Mesendoderm (in vitro differentiated cells): ENCODE results near the gene SLC48A1.

Experiments used
- DNase-seq: peaks from one replicate; pipeline ENCODE4 v3.0.0; 2013
- H2AK5ac ChIP-seq: 2 replicates; pipeline ENCODE4 v1.6.1; 2013; ENCODE audit warnings: low read length, inconsistent platforms
- H2BK120ac ChIP-seq: 2 replicates; pipeline ENCODE4 v1.6.1; 2013; ENCODE audit warnings: low read depth, mild to moderate bottlenecking, low read length, moderate library complexity, mixed read lengths
- H2BK15ac ChIP-seq: replicated peaks from 2 replicates; pipeline ENCODE4 v1.6.1; 2013; ENCODE audit warnings: low read depth, mild to moderate bottlenecking, moderate library complexity
- H2BK5ac ChIP-seq: 2 replicates; pipeline ENCODE4 v1.6.1; 2013; ENCODE audit warnings: low read length, inconsistent platforms
- H3K18ac ChIP-seq: 2 replicates; pipeline ENCODE4 v1.6.1; 2013; ENCODE audit warnings: mild to moderate bottlenecking, low read length, mixed read lengths
- H3K23ac ChIP-seq: one replicate; pipeline ENCODE4 v1.6.1; 2013; ENCODE audit warnings: low read length
- H3K27ac ChIP-seq: 2 replicates; pipeline ENCODE4 v1.5.1; 2013; ENCODE audit warnings: low read depth, mild to moderate bottlenecking, inconsistent platforms, low read length, moderate library complexity
- H3K27me3 ChIP-seq: 2 replicates; pipeline ENCODE4 v1.6.1; 2013; ENCODE audit warnings: low read length, control low read depth, mild to moderate bottlenecking, inconsistent platforms; ENCODE audit not compliant: insufficient read depth, poor library complexity
- H3K36me3 ChIP-seq: 2 replicates; pipeline ENCODE4 v1.6.1; 2013; ENCODE audit warnings: low read length, inconsistent platforms; ENCODE audit not compliant: control insufficient read depth, insufficient read depth
- H3K4ac ChIP-seq: one replicate; pipeline ENCODE4 v1.6.1; 2013; ENCODE audit warnings: low read depth, mild to moderate bottlenecking, low read length, moderate library complexity
- H3K4me1 ChIP-seq: 2 replicates; pipeline ENCODE4 v1.6.1; 2013; ENCODE audit warnings: low read depth, low read length, inconsistent platforms; ENCODE audit not compliant: control insufficient read depth
- H3K4me2 ChIP-seq: 2 replicates; pipeline ENCODE4 v1.6.1; 2013; ENCODE audit warnings: low read length
- H3K4me3 ChIP-seq: 2 replicates; pipeline ENCODE4 v1.5.1; 2013; ENCODE audit warnings: mild to moderate bottlenecking, low read length
- H3K56ac ChIP-seq: one replicate; pipeline ENCODE4 v1.6.1; 2013; ENCODE audit warnings: low read length
- H3K79me1 ChIP-seq: 2 replicates; pipeline ENCODE4 v1.6.1; 2013; ENCODE audit warnings: low read length, inconsistent platforms
- H3K79me2 ChIP-seq: 2 replicates; pipeline ENCODE4 v1.6.1; 2013; ENCODE audit warnings: mild to moderate bottlenecking, low read length; ENCODE audit not compliant: control insufficient read depth, insufficient read depth
- H3K9ac ChIP-seq: 2 replicates; pipeline ENCODE4 v1.6.1; 2013; ENCODE audit warnings: low read length, inconsistent platforms
- H4K5ac ChIP-seq: one replicate; pipeline ENCODE4 v1.6.1; 2013; ENCODE audit warnings: low read length
- H4K8ac ChIP-seq: one replicate; pipeline ENCODE4 v1.6.1; 2013; ENCODE audit warnings: low read depth, mild to moderate bottlenecking, control low read depth, low read length, moderate library complexity
- WGBS: extraction: QIAGEN DNeasy Blood & Tissue Kit; methylation state at CpG from one replicate; pipeline ENCODE4 v1.1.7; 2013; ENCODE audit warnings: low lambda C conversion rate, missing lambda C conversion rate; ENCODE audit not compliant: insufficient coverage; ENCODE audit errors: extremely low coverage; 5-methylcytosine and 5-hydroxymethylcytosine counted together

Gene SLC48A1

GRCh38 chr12:47736877-47737676, 36.0 kb upstream of the SLC48A1 start:
- Histone ChIP-seq H4K5ac (no peak overlapping the region), H3K27me3 (no peaks in the 10 kb centered on the region), H3K79me1 (no peaks in the 10 kb centered on the region), H2AK5ac (no peak overlapping the region), H3K4me1 (peaks cover 6% of the 10 kb centered on the region), H3K4me3 (no peak overlapping the region), H4K8ac (no peak overlapping the region), H3K18ac (no peak overlapping the region), H3K36me3 (no peaks in the 10 kb centered on the region), H3K79me2 (no peaks in the 10 kb centered on the region), H2BK15ac (no peak overlapping the region), H2BK120ac (no peak overlapping the region), H3K4me2 (no peak overlapping the region), H3K4ac (no peak overlapping the region), H2BK5ac (no peak overlapping the region), H3K9ac (no peak overlapping the region), H3K23ac (no peak overlapping the region), H3K56ac (no peak overlapping the region), H3K27ac (no peak overlapping the region)
- no peak for DNase-seq
- no CpG with 5 or more reads among the region's 19 CpGs for WGBS

GRCh38 chr12:47737936-47738594, 35.0 kb upstream of the SLC48A1 start:
- H2AK5ac ChIP-seq = no peak overlapping the region
- no peak overlapping the region for H3K56ac ChIP-seq
- DNase-seq = no peak
- no peak overlapping the region for H3K9ac ChIP-seq
- H4K8ac ChIP-seq = no peak overlapping the region
- no peaks in the 10 kb centered on the region for H3K79me1 ChIP-seq
- no CpG with 5 or more reads among the region's 17 CpGs for WGBS
- H2BK15ac ChIP-seq = no peak overlapping the region
- no peak overlapping the region for H4K5ac ChIP-seq
- no peak overlapping the region for H3K27ac ChIP-seq
- no peak overlapping the region for H3K4me2 ChIP-seq
- no peak overlapping the region for H2BK5ac ChIP-seq
- no peak overlapping the region for H3K23ac ChIP-seq
- H2BK120ac ChIP-seq = no peak overlapping the region
- H3K79me2 ChIP-seq = no peaks in the 10 kb centered on the region
- H3K4me3 ChIP-seq = no peak overlapping the region
- no peaks in the 10 kb centered on the region for H3K27me3 ChIP-seq
- H3K4me1 ChIP-seq = peaks cover 6% of the 10 kb centered on the region
- no peak overlapping the region for H3K18ac ChIP-seq
- no peak overlapping the region for H3K4ac ChIP-seq
- no peaks in the 10 kb centered on the region for H3K36me3 ChIP-seq

- H3K9ac ChIP-seq = no peak overlapping the region
- no peak overlapping the region for H3K4me2 ChIP-seq
These were observed 33.7 kb upstream of the SLC48A1 start for GRCh38 chr12:47739297-47739696.

GRCh38 chr12:47739979-47740378, 33.1 kb upstream of the SLC48A1 start:
- H3K4ac ChIP-seq = no peak overlapping the region
- no peak overlapping the region for H2BK15ac ChIP-seq
- no peak overlapping the region for H2BK120ac ChIP-seq
- no peaks in the 10 kb centered on the region for H3K36me3 ChIP-seq
- H4K8ac ChIP-seq = no peak overlapping the region
- no peak overlapping the region for H4K5ac ChIP-seq
- whole genome bisulfite sequencing = no CpG with 5 or more reads among the region's 12 CpGs
- no peak overlapping the region for H3K27ac ChIP-seq
- no peak overlapping the region for H3K4me2 ChIP-seq
- peaks cover 4% of the 10 kb centered on the region for H3K4me1 ChIP-seq
- no peak overlapping the region for H2AK5ac ChIP-seq
- no peak for DNase-seq
- H3K18ac ChIP-seq = no peak overlapping the region
- no peak overlapping the region for H3K4me3 ChIP-seq
- H2BK5ac ChIP-seq = no peak overlapping the region
- H3K56ac ChIP-seq = no peak overlapping the region
- no peaks in the 10 kb centered on the region for H3K27me3 ChIP-seq
- no peak overlapping the region for H3K23ac ChIP-seq
- no peaks in the 10 kb centered on the region for H3K79me1 ChIP-seq
- no peaks in the 10 kb centered on the region for H3K79me2 ChIP-seq
- H3K9ac ChIP-seq = no peak overlapping the region

More at GRCh38 chr12:47739297-47739696, 33.7 kb upstream of the SLC48A1 start:
- Histone ChIP-seq H3K79me2 (no peaks in the 10 kb centered on the region), H2AK5ac (no peak overlapping the region), H3K79me1 (no peaks in the 10 kb centered on the region), H3K4me3 (no peak overlapping the region), H4K8ac (no peak overlapping the region), H2BK120ac (no peak overlapping the region), H4K5ac (no peak overlapping the region), H2BK5ac (no peak overlapping the region), H3K27ac (no peak overlapping the region), H3K36me3 (no peaks in the 10 kb centered on the region), H3K4ac (no peak overlapping the region), H3K4me1 (peaks cover 6% of the 10 kb centered on the region), H3K23ac (no peak overlapping the region), H3K56ac (no peak overlapping the region), H3K27me3 (no peaks in the 10 kb centered on the region), H3K18ac (no peak overlapping the region), H2BK15ac (no peak overlapping the region)
- no peak for DNase-seq
- no CpG with 5 or more reads among the region's 3 CpGs for WGBS

GRCh38 chr12:47740606-47741339, 32.3 kb upstream of the SLC48A1 start:
- Histone ChIP-seq H3K4me2 (no peak overlapping the region), H3K27ac (no peak overlapping the region), H3K79me2 (no peaks in the 10 kb centered on the region), H3K36me3 (no peaks in the 10 kb centered on the region), H3K27me3 (no peaks in the 10 kb centered on the region), H3K9ac (no peak overlapping the region), H2BK120ac (no peak overlapping the region), H4K8ac (no peak overlapping the region), H2BK5ac (no peak overlapping the region), H3K79me1 (no peaks in the 10 kb centered on the region), H3K23ac (no peak overlapping the region), H3K56ac (no peak overlapping the region), H3K18ac (no peak overlapping the region), H2BK15ac (no peak overlapping the region), H3K4ac (no peak overlapping the region), H3K4me1 (no peaks in the 10 kb centered on the region), H3K4me3 (no peak overlapping the region), H2AK5ac (no peak overlapping the region), H4K5ac (no peak overlapping the region)
- no peak for DNase-seq
- WGBS = no CpG with 5 or more reads among the region's 21 CpGs
